Natural killer cell (primary cell): Measurements from ENCODE around the gene DSCAML1. TPM values are rescaled to one million over a fixed set of nuclear protein-coding genes. Genes with fewer than 3 reads are reported as not detected.
A peak's percentile ranks its signal among the peaks of the same experiment; 100 is the strongest.

Experiments used
- ATAC-seq, 3 donors: fragments of 150-1000 bp in 2 of 3; fragments of 200-7000 bp in 1 of 3; cut with Tn5 transposase; 1 replicate in 1 of 3; 2 replicates in 2 of 3; pipeline ENCODE4 v1.10.0; 2021; ENCODE audit warnings: mild to moderate bottlenecking in 2 of 3, moderate library complexity in 2 of 3
- DNase-seq, 2 donors: peaks; one replicate each; pipeline versions ENCODE4 v3.0.0 to v3.0.0-alpha.2; 2013 to 2021; ENCODE audit warnings: mixed read lengths in 1 of 2
- H3K27ac ChIP-seq: one replicate; pipeline ENCODE4 v1.5.1; 2013; ENCODE audit warnings: mild to moderate bottlenecking, low read length
- H3K27me3 ChIP-seq: one replicate; pipeline ENCODE4 v1.6.1; 2013; ENCODE audit warnings: low read length; ENCODE audit not compliant: control insufficient read depth, insufficient read depth
- H3K36me3 ChIP-seq: one replicate; pipeline ENCODE4 v1.6.1; 2013; ENCODE audit warnings: low read length; ENCODE audit not compliant: control insufficient read depth, insufficient read depth
- H3K4me1 ChIP-seq: one replicate; pipeline ENCODE4 v1.6.1; 2013; ENCODE audit warnings: low read length; ENCODE audit not compliant: control insufficient read depth, insufficient read depth
- H3K4me3 ChIP-seq: one replicate; pipeline ENCODE4 v1.5.1; 2013; ENCODE audit warnings: low read length
- H3K9me3 ChIP-seq: one replicate; pipeline ENCODE4 v1.6.1; 2013; ENCODE audit warnings: low read length; ENCODE audit not compliant: control insufficient read depth, insufficient read depth
- H3K27ac Mint-ChIP-seq, 2 donors: one replicate each; pipeline ENCODE4 v1.8.0; 2022; ENCODE audit warnings: mild to moderate bottlenecking in 2 of 2, mixed read lengths in 2 of 2, moderate library complexity in 1 of 2
- H3K27me3 Mint-ChIP-seq, 2 donors: one replicate each; pipeline ENCODE4 v1.8.0; 2022; ENCODE audit warnings: low read depth in 2 of 2, mixed read lengths in 2 of 2
- H3K36me3 Mint-ChIP-seq: one replicate; pipeline ENCODE4 v1.8.0; 2022; ENCODE audit warnings: mixed read lengths
- H3K4me1 Mint-ChIP-seq, 2 donors: one replicate each; pipeline ENCODE4 v1.8.0; 2022; ENCODE audit warnings: mixed read lengths in 2 of 2
- H3K4me3 Mint-ChIP-seq: one replicate; pipeline ENCODE4 v1.8.0; 2022; ENCODE audit warnings: mild to moderate bottlenecking, moderate library complexity, mixed read lengths
- H3K9me3 Mint-ChIP-seq, 2 donors: one replicate each; pipeline ENCODE4 v1.8.0; 2022; ENCODE audit warnings: mixed read lengths in 2 of 2
- WGBS: methylation state at CpG from one replicate; pipeline ENCODE4 v1.1.7; 2013; ENCODE audit warnings: missing lambda C conversion rate; ENCODE audit not compliant: insufficient coverage; 5-methylcytosine and 5-hydroxymethylcytosine counted together
- intact Hi-C: fragments of 100-400 bp; cut with micrococcal nuclease; formaldehyde crosslinking; loops from one replicate; pipeline ENCODE4 v1.14.2; 2022
- total RNA-seq, 4 donors: library from RNA; stranded (reverse); fragments of 120-200 nt in 1 of 4; gene quantifications; one replicate each; pipeline versions ENCODE4 v1.2.3 to v1.2.4, GENCODE V29; 2013 to 2022
- TF ChIP-seq, protein P1 (sequence below): fragments of 200-600 bp; IDR thresholded peaks from one replicate; pipeline ENCODE4 v1.8.0; 2022; ENCODE audit warnings: antibody characterized with exemption

The DSCAML1 gene
- total RNA-seq, 3 donors from 2014 or later (not counting 1 experiment from before 2014, with no cell fraction given) = 0.66 TPM; not detected in 2

DNA sequence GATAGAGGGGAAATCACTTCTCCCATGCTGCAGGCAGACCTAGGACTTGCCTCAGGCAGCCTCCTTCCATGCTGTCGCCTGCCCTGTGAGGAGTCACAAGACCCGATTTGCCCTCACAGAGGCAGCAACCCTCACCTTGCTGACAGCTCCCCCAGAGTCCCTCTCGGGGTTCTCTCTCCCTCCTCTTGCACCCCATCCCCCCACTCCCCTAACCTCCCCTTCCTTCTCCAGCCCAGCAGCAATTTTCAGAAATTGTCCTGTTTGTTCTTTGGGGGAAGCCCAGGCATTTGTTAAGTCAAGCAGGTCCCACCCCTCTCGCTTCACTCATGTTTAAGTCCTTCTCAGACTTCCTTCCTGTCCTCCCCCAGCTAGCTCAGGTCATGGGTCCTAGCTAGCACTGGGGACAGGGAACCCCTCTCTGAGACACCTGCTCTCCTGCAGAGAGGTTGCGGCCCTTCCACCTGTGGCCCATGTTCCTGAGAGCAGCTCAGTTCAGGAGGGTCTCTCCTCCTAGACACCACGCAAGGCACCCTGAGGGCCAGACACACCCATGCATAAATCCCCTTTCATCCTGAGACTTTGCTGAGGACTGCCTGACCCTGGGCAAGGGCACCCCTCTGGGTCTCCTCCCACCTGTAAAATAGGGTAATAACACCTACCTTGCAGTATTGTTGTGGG is 33.8 kb upstream of the DSCAML1 start:
- H3K4me1 ChIP-seq = peaks cover 42% of the 10 kb centered on the region
- TF ChIP-seq, protein P1, sequence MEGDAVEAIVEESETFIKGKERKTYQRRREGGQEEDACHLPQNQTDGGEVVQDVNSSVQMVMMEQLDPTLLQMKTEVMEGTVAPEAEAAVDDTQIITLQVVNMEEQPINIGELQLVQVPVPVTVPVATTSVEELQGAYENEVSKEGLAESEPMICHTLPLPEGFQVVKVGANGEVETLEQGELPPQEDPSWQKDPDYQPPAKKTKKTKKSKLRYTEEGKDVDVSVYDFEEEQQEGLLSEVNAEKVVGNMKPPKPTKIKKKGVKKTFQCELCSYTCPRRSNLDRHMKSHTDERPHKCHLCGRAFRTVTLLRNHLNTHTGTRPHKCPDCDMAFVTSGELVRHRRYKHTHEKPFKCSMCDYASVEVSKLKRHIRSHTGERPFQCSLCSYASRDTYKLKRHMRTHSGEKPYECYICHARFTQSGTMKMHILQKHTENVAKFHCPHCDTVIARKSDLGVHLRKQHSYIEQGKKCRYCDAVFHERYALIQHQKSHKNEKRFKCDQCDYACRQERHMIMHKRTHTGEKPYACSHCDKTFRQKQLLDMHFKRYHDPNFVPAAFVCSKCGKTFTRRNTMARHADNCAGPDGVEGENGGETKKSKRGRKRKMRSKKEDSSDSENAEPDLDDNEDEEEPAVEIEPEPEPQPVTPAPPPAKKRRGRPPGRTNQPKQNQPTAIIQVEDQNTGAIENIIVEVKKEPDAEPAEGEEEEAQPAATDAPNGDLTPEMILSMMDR = no peak
- no peak overlapping the region for H3K4me3 ChIP-seq
- H3K36me3 ChIP-seq = no peaks in the 10 kb centered on the region
- peak; percentile 15 to 41 for DNase-seq
- Mint-ChIP-seq H3K27ac (peak overlapping the region in 1 of 2 donors; percentile 61), H3K36me3 (no peaks in the 10 kb centered on the region), H3K4me1 (peaks cover 10 to 38% of the 10 kb centered on the region in 2 donors), H3K9me3 (no peaks in the 10 kb centered on the region), H3K27me3 (peaks cover 4 to 9% of the 10 kb centered on the region in 2 donors), H3K4me3 (no peak overlapping the region)
- no peak overlapping the region for H3K27ac ChIP-seq
- no peaks in the 10 kb centered on the region for H3K9me3 ChIP-seq
- ATAC-seq = no peak
- intact Hi-C loops = no loop called here
- 54% methylated on average over 6 of the region's 6 CpGs for WGBS
- no peaks in the 10 kb centered on the region for H3K27me3 ChIP-seq

DNA sequence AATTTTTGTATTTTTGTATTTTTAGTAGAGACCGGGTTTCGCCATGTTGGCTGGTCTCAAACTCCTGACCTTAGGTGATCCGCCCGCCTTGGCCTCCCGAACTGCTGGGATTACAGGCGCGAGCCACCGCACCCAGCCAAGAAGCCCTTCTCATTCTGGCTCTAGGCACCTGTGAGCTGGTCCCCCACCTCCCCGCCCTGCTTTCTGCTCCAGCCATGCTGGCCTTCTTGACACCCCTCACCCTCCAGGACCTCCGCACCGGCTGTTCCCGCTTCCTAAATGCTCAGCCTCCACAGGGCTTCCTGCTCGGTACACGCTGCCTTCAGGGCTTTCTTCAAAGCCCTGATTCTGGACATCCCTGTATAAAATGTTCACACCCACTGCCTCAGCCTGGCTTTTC is 33.1 kb upstream of the DSCAML1 start:
- Histone ChIP-seq H3K4me3 (no peak overlapping the region), H3K27ac (no peak overlapping the region), H3K27me3 (no peaks in the 10 kb centered on the region), H3K36me3 (no peaks in the 10 kb centered on the region), H3K4me1 (peaks cover 47% of the 10 kb centered on the region), H3K9me3 (no peaks in the 10 kb centered on the region)
- H3K4me3 Mint-ChIP-seq = no peak overlapping the region
- H3K4me1 Mint-ChIP-seq = peaks cover 10 to 38% of the 10 kb centered on the region in 2 donors
- H3K27me3 Mint-ChIP-seq = peaks cover 9 to 12% of the 10 kb centered on the region in 2 donors
- DNase-seq = no peak
- WGBS = 86% methylated on average over 14 of the region's 14 CpGs
- intact Hi-C loops = no loop called here
- TF ChIP-seq, protein P1 = no peak
- H3K36me3 Mint-ChIP-seq = no peaks in the 10 kb centered on the region
- peak overlapping the region in 1 of 2 donors; percentile 61 for H3K27ac Mint-ChIP-seq
- no peak for ATAC-seq
- H3K9me3 Mint-ChIP-seq = no peaks in the 10 kb centered on the region

GRCh38 chr11:117829369-117829725 is 32.3 kb upstream of the DSCAML1 start:
- Mint-ChIP-seq H3K27ac (peak overlapping the region in 1 of 2 donors; percentile 61), H3K9me3 (no peaks in the 10 kb centered on the region), H3K36me3 (no peaks in the 10 kb centered on the region), H3K27me3 (peaks cover 9 to 12% of the 10 kb centered on the region in 2 donors), H3K4me3 (no peak overlapping the region), H3K4me1 (peaks cover 10 to 38% of the 10 kb centered on the region in 2 donors)
- ATAC-seq (no peak), DNase-seq (no peak)
- TF ChIP-seq, protein P1 = no peak
- Histone ChIP-seq H3K27me3 (no peaks in the 10 kb centered on the region), H3K27ac (peak overlapping the region; percentile 71), H3K4me3 (no peak overlapping the region), H3K36me3 (no peaks in the 10 kb centered on the region), H3K9me3 (no peaks in the 10 kb centered on the region), H3K4me1 (peaks cover 54% of the 10 kb centered on the region)
- intact Hi-C loops = no loop called here
- WGBS = 79% methylated on average over 6 of the region's 7 CpGs
